ENCODE data around the gene TRIML2.

- TF ChIP-seq CTCF (conservative IDR thresholded peaks at IDR 0.05; ENCODE audit: low read depth, low read length) (no peak), EZH2 (IDR thresholded peaks at IDR 0.05; ENCODE audit: borderline replicate concordance, low read depth, low read length, poor library complexity, severe bottlenecking) (no peak)
Observed at GRCh38 chr4:188109157-188109755, at the start of gene TRIML2.
